ENCODE data around the gene FMNL2. TPM values are rescaled to one million over a fixed set of nuclear protein-coding genes. Genes with fewer than 3 reads are reported as not detected.

FMNL2 gene
- total and polyA plus RNA-seq, 2 experiments from 2014 or later: 16.5 to 45.4 TPM

DNA sequence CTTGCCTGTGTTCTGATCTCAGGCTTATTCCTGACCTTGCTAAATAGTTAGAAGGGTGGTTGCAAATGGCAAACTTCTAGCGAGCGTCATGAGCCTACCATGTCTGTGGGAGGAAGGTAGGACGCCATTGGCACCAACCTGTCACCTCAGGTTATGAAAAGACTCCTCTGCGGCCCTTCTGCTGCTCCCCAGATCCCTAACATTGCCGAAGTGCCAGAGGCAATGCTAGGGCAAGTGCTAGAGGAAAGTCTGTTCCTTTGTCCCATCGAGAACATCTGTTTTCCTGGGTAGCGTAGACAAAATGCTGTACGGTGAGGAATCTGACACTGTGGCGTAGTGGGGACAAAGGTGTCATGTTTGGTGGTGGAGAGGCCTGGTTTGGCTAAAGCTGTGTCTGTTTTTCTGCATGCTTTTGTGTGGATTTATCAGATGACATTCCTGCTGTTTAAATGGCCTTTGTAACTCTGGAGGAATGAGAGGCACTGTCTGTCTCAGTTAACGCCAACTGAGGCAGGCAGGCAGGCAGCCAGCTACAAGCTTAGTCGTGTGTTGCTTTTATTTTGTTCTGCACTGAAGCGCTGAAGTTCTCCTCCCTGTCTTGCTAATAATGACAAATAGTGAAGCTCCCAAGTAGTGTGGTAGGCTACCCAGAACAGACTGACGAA lies 288.2 kb downstream of the FMNL2 start:
- H3K36me3 Mint-ChIP-seq (ENCODE audit: low read depth): peaks cover 29% of the 10 kb centered on the region
- Histone ChIP-seq H2AFZ (no peak overlapping the region), H3K36me3 (ENCODE audit: insufficient read depth) (peaks cover 10% of the 10 kb centered on the region; the same call in 1 of the 2 replicates), H3K4me2 (no peak overlapping the region), H3K79me2 (replicated peaks; ENCODE audit: insufficient read depth) (no peaks in the 10 kb centered on the region), H3K9me2 (ENCODE audit: insufficient read depth) (no peaks in the 10 kb centered on the region), H3K27me3 (ENCODE audit: insufficient read depth) (no peaks in the 10 kb centered on the region), H4K20me1 (replicated peaks; ENCODE audit: insufficient read depth) (peaks cover 8% of the 10 kb centered on the region; the same call in 1 of the 2 replicates), H3F3A (replicated peaks; ENCODE audit: low read depth) (no peaks in the 10 kb centered on the region), H3K4me1 (ENCODE audit: insufficient read depth) (no peaks in the 10 kb centered on the region), H3K27ac (ENCODE audit: low read depth) (no peak overlapping the region), H3K4me3 (no peak overlapping the region)
- ATAC-seq (no peak), DNase-seq (ENCODE audit: low spot score) (no peak)
- no peaks in the 10 kb centered on the region for H3K9me3 Mint-ChIP-seq
- no peaks in the 10 kb centered on the region for H3K4me1 Mint-ChIP-seq
- TF ChIP-seq EZH2phosphoT487 (IDR thresholded peaks at IDR 0.05; ENCODE audit: unreplicated experiment) (no peak), POLR2AphosphoS5 (IDR thresholded peaks at IDR 0.05; ENCODE audit: low read depth) (no peak), CREB1 (CRISPR knock-in tag; IDR thresholded peaks at IDR 0.05; ENCODE audit: low read depth) (no peak), NANOG (IDR thresholded peaks at IDR 0.05; ENCODE audit: borderline replicate concordance) (no peak), CTCF (conservative IDR thresholded peaks at IDR 0.05; ENCODE audit: low read depth in 2 of 2) (no peak), ZNF114 (CRISPR knock-in tag; IDR thresholded peaks at IDR 0.05) (no peak), JUNB (IDR thresholded peaks at IDR 0.05; ENCODE audit: unreplicated experiment) (no peak)
- TF ChIP-seq, protein P1, sequence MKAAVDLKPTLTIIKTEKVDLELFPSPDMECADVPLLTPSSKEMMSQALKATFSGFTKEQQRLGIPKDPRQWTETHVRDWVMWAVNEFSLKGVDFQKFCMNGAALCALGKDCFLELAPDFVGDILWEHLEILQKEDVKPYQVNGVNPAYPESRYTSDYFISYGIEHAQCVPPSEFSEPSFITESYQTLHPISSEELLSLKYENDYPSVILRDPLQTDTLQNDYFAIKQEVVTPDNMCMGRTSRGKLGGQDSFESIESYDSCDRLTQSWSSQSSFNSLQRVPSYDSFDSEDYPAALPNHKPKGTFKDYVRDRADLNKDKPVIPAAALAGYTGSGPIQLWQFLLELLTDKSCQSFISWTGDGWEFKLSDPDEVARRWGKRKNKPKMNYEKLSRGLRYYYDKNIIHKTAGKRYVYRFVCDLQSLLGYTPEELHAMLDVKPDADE (IDR thresholded peaks at IDR 0.05): no peak
- TF ChIP-seq, protein P2, sequence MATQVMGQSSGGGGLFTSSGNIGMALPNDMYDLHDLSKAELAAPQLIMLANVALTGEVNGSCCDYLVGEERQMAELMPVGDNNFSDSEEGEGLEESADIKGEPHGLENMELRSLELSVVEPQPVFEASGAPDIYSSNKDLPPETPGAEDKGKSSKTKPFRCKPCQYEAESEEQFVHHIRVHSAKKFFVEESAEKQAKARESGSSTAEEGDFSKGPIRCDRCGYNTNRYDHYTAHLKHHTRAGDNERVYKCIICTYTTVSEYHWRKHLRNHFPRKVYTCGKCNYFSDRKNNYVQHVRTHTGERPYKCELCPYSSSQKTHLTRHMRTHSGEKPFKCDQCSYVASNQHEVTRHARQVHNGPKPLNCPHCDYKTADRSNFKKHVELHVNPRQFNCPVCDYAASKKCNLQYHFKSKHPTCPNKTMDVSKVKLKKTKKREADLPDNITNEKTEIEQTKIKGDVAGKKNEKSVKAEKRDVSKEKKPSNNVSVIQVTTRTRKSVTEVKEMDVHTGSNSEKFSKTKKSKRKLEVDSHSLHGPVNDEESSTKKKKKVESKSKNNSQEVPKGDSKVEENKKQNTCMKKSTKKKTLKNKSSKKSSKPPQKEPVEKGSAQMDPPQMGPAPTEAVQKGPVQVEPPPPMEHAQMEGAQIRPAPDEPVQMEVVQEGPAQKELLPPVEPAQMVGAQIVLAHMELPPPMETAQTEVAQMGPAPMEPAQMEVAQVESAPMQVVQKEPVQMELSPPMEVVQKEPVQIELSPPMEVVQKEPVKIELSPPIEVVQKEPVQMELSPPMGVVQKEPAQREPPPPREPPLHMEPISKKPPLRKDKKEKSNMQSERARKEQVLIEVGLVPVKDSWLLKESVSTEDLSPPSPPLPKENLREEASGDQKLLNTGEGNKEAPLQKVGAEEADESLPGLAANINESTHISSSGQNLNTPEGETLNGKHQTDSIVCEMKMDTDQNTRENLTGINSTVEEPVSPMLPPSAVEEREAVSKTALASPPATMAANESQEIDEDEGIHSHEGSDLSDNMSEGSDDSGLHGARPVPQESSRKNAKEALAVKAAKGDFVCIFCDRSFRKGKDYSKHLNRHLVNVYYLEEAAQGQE (IDR thresholded peaks at IDR 0.05; ENCODE audit: unreplicated experiment): no peak
- TF ChIP-seq, protein P3, sequence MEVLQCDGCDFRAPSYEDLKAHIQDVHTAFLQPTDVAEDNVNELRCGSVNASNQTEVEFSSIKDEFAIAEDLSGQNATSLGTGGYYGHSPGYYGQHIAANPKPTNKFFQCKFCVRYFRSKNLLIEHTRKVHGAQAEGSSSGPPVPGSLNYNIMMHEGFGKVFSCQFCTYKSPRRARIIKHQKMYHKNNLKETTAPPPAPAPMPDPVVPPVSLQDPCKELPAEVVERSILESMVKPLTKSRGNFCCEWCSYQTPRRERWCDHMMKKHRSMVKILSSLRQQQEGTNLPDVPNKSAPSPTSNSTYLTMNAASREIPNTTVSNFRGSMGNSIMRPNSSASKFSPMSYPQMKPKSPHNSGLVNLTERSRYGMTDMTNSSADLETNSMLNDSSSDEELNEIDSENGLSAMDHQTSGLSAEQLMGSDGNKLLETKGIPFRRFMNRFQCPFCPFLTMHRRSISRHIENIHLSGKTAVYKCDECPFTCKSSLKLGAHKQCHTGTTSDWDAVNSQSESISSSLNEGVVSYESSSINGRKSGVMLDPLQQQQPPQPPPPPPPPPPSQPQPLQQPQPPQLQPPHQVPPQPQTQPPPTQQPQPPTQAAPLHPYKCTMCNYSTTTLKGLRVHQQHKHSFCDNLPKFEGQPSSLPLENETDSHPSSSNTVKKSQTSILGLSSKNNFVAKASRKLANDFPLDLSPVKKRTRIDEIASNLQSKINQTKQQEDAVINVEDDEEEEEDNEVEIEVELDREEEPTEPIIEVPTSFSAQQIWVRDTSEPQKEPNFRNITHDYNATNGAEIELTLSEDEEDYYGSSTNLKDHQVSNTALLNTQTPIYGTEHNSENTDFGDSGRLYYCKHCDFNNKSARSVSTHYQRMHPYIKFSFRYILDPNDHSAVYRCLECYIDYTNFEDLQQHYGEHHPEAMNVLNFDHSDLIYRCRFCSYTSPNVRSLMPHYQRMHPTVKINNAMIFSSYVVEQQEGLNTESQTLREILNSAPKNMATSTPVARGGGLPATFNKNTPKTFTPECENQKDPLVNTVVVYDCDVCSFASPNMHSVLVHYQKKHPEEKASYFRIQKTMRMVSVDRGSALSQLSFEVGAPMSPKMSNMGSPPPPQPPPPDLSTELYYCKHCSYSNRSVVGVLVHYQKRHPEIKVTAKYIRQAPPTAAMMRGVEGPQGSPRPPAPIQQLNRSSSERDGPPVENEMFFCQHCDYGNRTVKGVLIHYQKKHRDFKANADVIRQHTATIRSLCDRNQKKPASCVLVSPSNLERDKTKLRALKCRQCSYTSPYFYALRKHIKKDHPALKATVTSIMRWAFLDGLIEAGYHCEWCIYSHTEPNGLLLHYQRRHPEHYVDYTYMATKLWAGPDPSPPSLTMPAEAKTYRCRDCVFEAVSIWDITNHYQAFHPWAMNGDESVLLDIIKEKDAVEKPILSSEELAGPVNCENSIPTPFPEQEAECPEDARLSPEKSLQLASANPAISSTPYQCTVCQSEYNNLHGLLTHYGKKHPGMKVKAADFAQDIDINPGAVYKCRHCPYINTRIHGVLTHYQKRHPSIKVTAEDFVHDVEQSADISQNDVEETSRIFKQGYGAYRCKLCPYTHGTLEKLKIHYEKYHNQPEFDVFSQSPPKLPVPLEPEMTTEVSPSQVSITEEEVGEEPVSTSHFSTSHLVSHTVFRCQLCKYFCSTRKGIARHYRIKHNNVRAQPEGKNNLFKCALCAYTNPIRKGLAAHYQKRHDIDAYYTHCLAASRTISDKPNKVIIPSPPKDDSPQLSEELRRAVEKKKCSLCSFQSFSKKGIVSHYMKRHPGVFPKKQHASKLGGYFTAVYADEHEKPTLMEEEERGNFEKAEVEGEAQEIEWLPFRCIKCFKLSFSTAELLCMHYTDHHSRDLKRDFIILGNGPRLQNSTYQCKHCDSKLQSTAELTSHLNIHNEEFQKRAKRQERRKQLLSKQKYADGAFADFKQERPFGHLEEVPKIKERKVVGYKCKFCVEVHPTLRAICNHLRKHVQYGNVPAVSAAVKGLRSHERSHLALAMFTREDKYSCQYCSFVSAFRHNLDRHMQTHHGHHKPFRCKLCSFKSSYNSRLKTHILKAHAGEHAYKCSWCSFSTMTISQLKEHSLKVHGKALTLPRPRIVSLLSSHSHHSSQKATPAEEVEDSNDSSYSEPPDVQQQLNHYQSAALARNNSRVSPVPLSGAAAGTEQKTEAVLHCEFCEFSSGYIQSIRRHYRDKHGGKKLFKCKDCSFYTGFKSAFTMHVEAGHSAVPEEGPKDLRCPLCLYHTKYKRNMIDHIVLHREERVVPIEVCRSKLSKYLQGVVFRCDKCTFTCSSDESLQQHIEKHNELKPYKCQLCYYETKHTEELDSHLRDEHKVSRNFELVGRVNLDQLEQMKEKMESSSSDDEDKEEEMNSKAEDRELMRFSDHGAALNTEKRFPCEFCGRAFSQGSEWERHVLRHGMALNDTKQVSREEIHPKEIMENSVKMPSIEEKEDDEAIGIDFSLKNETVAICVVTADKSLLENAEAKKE (CRISPR knock-in tag; IDR thresholded peaks at IDR 0.05): no peak
- no peak overlapping the region for H3K27ac Mint-ChIP-seq
- H3K4me3 Mint-ChIP-seq: no peak overlapping the region
- H3K27me3 Mint-ChIP-seq (ENCODE audit: insufficient read depth, low read depth, poor library complexity): no peaks in the 10 kb centered on the region
